IPS DF 4.7 (cell line): ENCODE measurements around the gene PRKCD.

Experiments
- DNase-seq: peaks from one replicate; pipeline ENCODE4 v3.0.0-alpha.2; 2013; ENCODE audit warnings: low spot score; ENCODE audit errors: extremely low read depth

Gene PRKCD

GRCh38 chr3:53160660-53161449 lies at the start of gene PRKCD:
PRKCD (plus strand) TSS chr3:53161209; CDS start chr3:53178423, 17,214 bp downstream.
- no peak for DNase-seq

GRCh38 chr3:53111822-53112221 lies 49.2 kb upstream of the PRKCD start:
- DNase-seq, result no peak

- DNase-seq, result no peak
Measured at GRCh38 chr3:53113293-53114010, 47.6 kb upstream of the PRKCD start.

- peak; percentile 75 for DNase-seq
Measured at GRCh38 chr3:53114011-53114400, 47.0 kb upstream of the PRKCD start.

GRCh38 chr3:53114412-53115074 lies 46.5 kb upstream of the PRKCD start:
- no peak for DNase-seq

GRCh38 chr3:53116956-53117355 lies 44.1 kb upstream of the PRKCD start:
- no peak for DNase-seq

- DNase-seq, result no peak
Measured at GRCh38 chr3:53120336-53120735, 40.7 kb upstream of the PRKCD start.

- DNase-seq, result no peak
Measured at GRCh38 chr3:53122255-53122932, 38.6 kb upstream of the PRKCD start.

GRCh38 chr3:53122933-53123305 lies 38.1 kb upstream of the PRKCD start:
- no peak for DNase-seq

GRCh38 chr3:53123510-53123909 lies 37.5 kb upstream of the PRKCD start:
- DNase-seq, result no peak

GRCh38 chr3:53123953-53124352 lies 37.1 kb upstream of the PRKCD start:
- no peak for DNase-seq

GRCh38 chr3:53126601-53127000 lies 34.4 kb upstream of the PRKCD start:
- no peak for DNase-seq

- DNase-seq, result no peak
Measured at GRCh38 chr3:53129344-53129743, 31.7 kb upstream of the PRKCD start.

- peak; percentile 68 for DNase-seq
Measured at GRCh38 chr3:53130179-53131061, 30.6 kb upstream of the PRKCD start, which contains the start of gene RFT1. RFT1 (minus strand) TSS chr3:53130435; CDS start chr3:53130400, 35 bp downstream.

GRCh38 chr3:53131096-53131495 lies 29.9 kb upstream of the PRKCD start:
- no peak for DNase-seq

GRCh38 chr3:53132347-53132746 lies 28.7 kb upstream of the PRKCD start:
- no peak for DNase-seq

GRCh38 chr3:53134631-53135232 lies 26.3 kb upstream of the PRKCD start:
- peak; percentile 56 for DNase-seq

GRCh38 chr3:53137221-53137620 lies 23.8 kb upstream of the PRKCD start:
- no peak for DNase-seq

- no peak for DNase-seq
Measured at GRCh38 chr3:53137835-53138446, 23.1 kb upstream of the PRKCD start.
